ENCODE data around the gene SH2B2. TPM values are rescaled to one million over a fixed set of nuclear protein-coding genes. Genes with fewer than 3 reads are reported as not detected.
"Not testable (repeated sequence)": the region's sequence is repeated elsewhere in the genome, so short reads cannot be mapped to it uniquely, and the experiment has no call there.

The SH2B2 gene
- total RNA-seq, 1 donor from 2014 or later: 8.9 TPM

- not testable (repeated sequence) for DNase-seq (ENCODE audit: low spot score)
Observed at GRCh38 chr7:102330666-102331460, 44.2 kb downstream of the SH2B2 start.

- not testable (repeated sequence) for DNase-seq (ENCODE audit: low spot score)
Observed at GRCh38 chr7:102335574-102335973, 48.9 kb downstream of the SH2B2 start.

- not testable (repeated sequence) for DNase-seq (ENCODE audit: low spot score)
Observed at GRCh38 chr7:102337002-102337401, 50.3 kb downstream of the SH2B2 start.

GRCh38 chr7:102337420-102337819 is 50.8 kb downstream of the SH2B2 start:
- not testable (repeated sequence) for DNase-seq (ENCODE audit: low spot score)

- not testable (repeated sequence) for DNase-seq (ENCODE audit: low spot score)
Observed at GRCh38 chr7:102340599-102341368, 54.1 kb downstream of the SH2B2 start.

DNA sequence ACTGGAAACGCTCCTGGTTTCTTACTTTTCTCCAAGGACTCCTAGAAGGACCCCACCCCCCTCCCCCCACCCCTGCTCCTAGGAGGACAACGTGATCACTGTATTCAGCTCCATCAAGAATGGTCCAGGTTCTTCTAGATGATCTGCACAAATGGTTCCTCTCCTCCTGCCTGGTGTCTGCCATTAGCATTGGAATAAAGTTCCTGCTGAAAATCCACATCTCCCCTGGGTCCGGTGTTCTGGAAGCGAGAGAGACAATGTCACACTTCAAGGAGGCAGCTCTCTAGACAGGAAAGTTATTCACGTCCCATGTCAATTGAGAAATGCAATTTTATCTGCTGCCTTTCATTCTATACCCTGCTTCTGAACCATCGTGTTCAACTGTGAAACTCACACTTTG is 60.3 kb downstream of the SH2B2 start:
- DNase-seq (ENCODE audit: low spot score): not testable (repeated sequence)

DNA sequence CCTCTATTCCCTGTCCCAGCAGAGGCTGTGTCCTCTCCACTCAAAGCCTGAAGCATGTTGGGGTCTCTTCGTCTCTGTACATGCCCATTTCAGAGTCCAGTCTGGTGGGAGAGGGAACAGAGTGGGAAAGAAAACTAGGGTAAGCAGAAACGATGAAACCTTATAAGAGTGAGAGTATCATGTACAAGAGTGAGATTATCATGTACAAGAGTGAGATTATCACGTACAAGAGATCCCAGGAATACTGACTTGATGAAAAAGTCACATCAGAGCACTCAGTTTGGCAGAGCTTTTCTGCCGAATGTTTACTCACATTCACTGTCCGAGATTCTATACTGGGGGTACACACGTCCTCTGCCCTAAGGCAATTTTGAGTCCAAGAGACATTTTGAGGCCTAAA is 69.7 kb downstream of the SH2B2 start, which contains the start of gene SPDYE6:
SPDYE6 (minus strand) TSS at position 101 of the 400 bp plus-strand sequence. CDS start 421 bp downstream, outside the sequence.
- not testable (repeated sequence) for DNase-seq (ENCODE audit: low spot score)

DNA sequence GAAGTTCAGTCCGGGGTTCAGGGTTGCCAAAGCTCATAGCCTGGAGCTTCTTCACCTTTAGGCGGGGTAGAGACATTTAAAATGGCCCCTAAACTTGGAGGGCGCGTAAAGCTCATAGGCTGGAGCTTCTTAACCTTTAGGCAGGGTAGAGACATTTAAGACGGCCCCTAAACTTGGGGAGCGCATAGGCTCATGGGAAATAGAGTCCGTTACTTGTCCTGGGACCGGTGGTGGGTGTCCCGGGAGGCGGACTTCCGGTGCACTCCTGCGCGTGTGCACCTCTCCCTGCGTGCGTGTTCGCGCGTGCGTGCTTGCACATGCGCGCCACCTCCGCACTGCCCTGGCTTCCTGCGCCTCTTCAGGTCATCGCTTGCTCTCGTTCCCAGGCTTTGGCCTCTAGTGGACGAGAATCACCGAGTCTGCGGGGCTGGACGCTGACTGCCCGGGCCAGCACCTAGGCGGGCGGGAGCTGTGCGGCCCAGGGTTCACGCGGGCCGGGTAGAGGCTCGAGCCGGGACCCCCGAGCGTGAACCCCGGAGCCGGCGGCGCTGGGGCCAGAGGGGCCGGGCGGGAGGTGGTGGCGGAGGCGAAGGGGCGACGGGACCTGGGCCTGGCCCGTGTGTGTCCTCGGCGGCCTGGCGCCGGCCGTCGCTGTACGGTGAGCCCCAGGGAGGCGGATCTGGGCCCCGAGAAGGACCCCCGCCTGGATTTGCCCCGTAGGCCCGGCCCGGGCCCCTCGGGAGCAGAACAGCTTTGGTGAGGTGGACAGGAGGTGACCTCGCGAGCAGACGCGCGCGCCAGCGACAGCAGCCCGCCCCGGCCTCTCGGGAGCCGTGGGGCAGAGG is 77.1 kb downstream of the SH2B2 start:
- peak; percentile 96 for DNase-seq (ENCODE audit: low spot score)

- DNase-seq (ENCODE audit: low spot score): not testable (repeated sequence)
Observed at GRCh38 chr7:102364394-102364886, 77.8 kb downstream of the SH2B2 start.

DNA sequence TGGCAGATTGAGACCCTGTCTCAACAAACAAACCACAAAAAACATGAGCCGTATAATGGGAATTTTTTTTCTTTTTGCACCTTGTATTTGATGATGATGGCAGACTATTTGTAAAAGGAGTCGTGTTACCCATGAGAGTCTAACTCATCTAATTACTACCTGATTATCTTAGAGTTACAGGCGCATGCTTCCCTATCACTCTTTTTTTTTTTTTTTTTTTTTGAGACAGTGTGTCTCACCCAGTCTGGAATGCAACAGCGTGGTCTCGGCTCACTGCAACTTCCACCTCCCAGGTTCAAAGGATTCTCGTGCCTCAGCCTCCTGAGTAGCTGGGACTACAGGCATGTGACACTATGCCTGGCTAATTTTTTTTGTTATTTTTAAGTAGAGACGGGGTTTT is 78.7 kb downstream of the SH2B2 start:
- not testable (repeated sequence) for DNase-seq (ENCODE audit: low spot score)

GRCh38 chr7:102370038-102370437 is 83.4 kb downstream of the SH2B2 start:
- DNase-seq (ENCODE audit: low spot score): not testable (repeated sequence)

Small RNAs within 50 kb of the gene (microRNA-seq; reads per million reads assigned to microRNA genes)
- not detected for gene MIR4285 (ENCODE audit: borderline number of aligned reads)

Other genes starting within 250 kb of the SH2B2 start
- gene SPDYE6, start 69.6 kb downstream of the SH2B2 start, total RNA-seq: not detected
- gene PRKRIP1, start 109.5 kb downstream of the SH2B2 start, total RNA-seq: 19.3 TPM
- gene ORAI2, start 146.7 kb downstream of the SH2B2 start, total RNA-seq: 33.7 TPM
- 7.0 TPM for gene ALKBH4, start 178.0 kb downstream of the SH2B2 start, total RNA-seq
- 14.8 TPM for gene LRWD1, start 178.1 kb downstream of the SH2B2 start, total RNA-seq
- 43.6 TPM for gene POLR2J, start 192.1 kb downstream of the SH2B2 start, total RNA-seq
- gene RASA4B, start 230.9 kb downstream of the SH2B2 start, total RNA-seq: 16.3 TPM